ENCODE measurements around the gene OR3A3.
"Not testable (repeated sequence)": the region's sequence is repeated elsewhere in the genome, so short reads cannot be mapped to it uniquely, and the experiment has no call there.

The OR3A3 gene

GRCh38 chr17:3411070-3411469, at the start of gene OR3A3:
Gene OR3A3, plus strand, starts transcription at chr17:3411370.
- no peak within 1 kb of the TSS for H3K4me3 ChIP-seq (ENCODE audit: low read depth, low read length)
- no peak for DNase-seq (ENCODE audit: low read depth)

- DNase-seq (ENCODE audit: low read depth); H3K4me3 ChIP-seq (ENCODE audit: low read depth, low read length): not testable (repeated sequence)
Measured at GRCh38 chr17:3371167-3371566, 40.0 kb upstream of the OR3A3 start.

- DNase-seq (ENCODE audit: low read depth) = no peak
- H3K4me3 ChIP-seq (ENCODE audit: low read depth, low read length) = no peak overlapping the region
Measured at GRCh38 chr17:3378321-3378720, 32.8 kb upstream of the OR3A3 start.

GRCh38 chr17:3381957-3382356, 29.2 kb upstream of the OR3A3 start:
- no peak overlapping the region for H3K4me3 ChIP-seq (ENCODE audit: low read depth, low read length)
- DNase-seq (ENCODE audit: low read depth) = no peak

GRCh38 chr17:3385869-3386816, 25.0 kb upstream of the OR3A3 start, which contains the start of gene OR3A2:
Gene OR3A2, minus strand, starts transcription at chr17:3386308.
- no peak for DNase-seq (ENCODE audit: low read depth)

GRCh38 chr17:3389791-3390190, 21.4 kb upstream of the OR3A3 start:
- DNase-seq (ENCODE audit: low read depth) = no peak
- H3K4me3 ChIP-seq (ENCODE audit: low read depth, low read length) = no peak overlapping the region

More at GRCh38 chr17:3385869-3386816, 25.0 kb upstream of the OR3A3 start, which contains the start of gene OR3A2:
- no peak within 1 kb of the TSS for H3K4me3 ChIP-seq (ENCODE audit: low read depth, low read length)

- DNase-seq (ENCODE audit: low read depth); H3K4me3 ChIP-seq (ENCODE audit: low read depth, low read length): not testable (repeated sequence)
Measured at GRCh38 chr17:3397801-3398200, 13.4 kb upstream of the OR3A3 start.

GRCh38 chr17:3398310-3398709, 12.9 kb upstream of the OR3A3 start, which contains the start of gene OR1E1:
Gene OR1E1, minus strand, starts transcription at chr17:3398410. Its CDS starts 0 bp downstream, at chr17:3398410.
- no peak for DNase-seq (ENCODE audit: low read depth)
- no peak within 1 kb of the TSS for H3K4me3 ChIP-seq (ENCODE audit: low read depth, low read length)

- no peak overlapping the region for H3K4me3 ChIP-seq (ENCODE audit: low read depth, low read length)
- no peak for DNase-seq (ENCODE audit: low read depth)
Measured at GRCh38 chr17:3400055-3400454, 11.1 kb upstream of the OR3A3 start.

GRCh38 chr17:3401786-3402185, 9.4 kb upstream of the OR3A3 start:
- no peak overlapping the region for H3K4me3 ChIP-seq (ENCODE audit: low read depth, low read length)
- no peak for DNase-seq (ENCODE audit: low read depth)

GRCh38 chr17:3403856-3404255, 7.3 kb upstream of the OR3A3 start:
- not testable (repeated sequence) for DNase-seq (ENCODE audit: low read depth); H3K4me3 ChIP-seq (ENCODE audit: low read depth, low read length)

GRCh38 chr17:3412216-3412615, 1.0 kb downstream of the OR3A3 start:
- not testable (repeated sequence) for H3K4me3 ChIP-seq (ENCODE audit: low read depth, low read length); DNase-seq (ENCODE audit: low read depth)

- no peak overlapping the region for H3K4me3 ChIP-seq (ENCODE audit: low read depth, low read length)
- DNase-seq (ENCODE audit: low read depth) = no peak
Measured at GRCh38 chr17:3415610-3416009, 4.4 kb downstream of the OR3A3 start.

- no peak for DNase-seq (ENCODE audit: low read depth)
- H3K4me3 ChIP-seq (ENCODE audit: low read depth, low read length) = no peak overlapping the region
Measured at GRCh38 chr17:3418222-3418621, 7.1 kb downstream of the OR3A3 start.

- H3K4me3 ChIP-seq (ENCODE audit: low read depth, low read length); DNase-seq (ENCODE audit: low read depth): not testable (repeated sequence)
Measured at GRCh38 chr17:3433215-3433614, 22.0 kb downstream of the OR3A3 start.

- H3K4me3 ChIP-seq (ENCODE audit: low read depth, low read length) = no peak within 1 kb of the TSS
- DNase-seq (ENCODE audit: low read depth) = no peak
Measured at GRCh38 chr17:3433741-3434140, 22.6 kb downstream of the OR3A3 start, which contains the start of gene OR1E2. Gene OR1E2, minus strand, starts transcription at chr17:3433841. Its CDS starts 0 bp downstream, at chr17:3433841.

- no peak for DNase-seq (ENCODE audit: low read depth)
- no peak overlapping the region for H3K4me3 ChIP-seq (ENCODE audit: low read depth, low read length)
Measured at GRCh38 chr17:3438368-3438767, 27.2 kb downstream of the OR3A3 start.

GRCh38 chr17:3440451-3440850, 29.3 kb downstream of the OR3A3 start:
- no peak overlapping the region for H3K4me3 ChIP-seq (ENCODE audit: low read depth, low read length)
- no peak for DNase-seq (ENCODE audit: low read depth)

- H3K4me3 ChIP-seq (ENCODE audit: low read depth, low read length) = no peak overlapping the region
- no peak for DNase-seq (ENCODE audit: low read depth)
Measured at GRCh38 chr17:3447625-3448024, 36.5 kb downstream of the OR3A3 start.

GRCh38 chr17:3448059-3448665, 37.0 kb downstream of the OR3A3 start:
- DNase-seq (ENCODE audit: low read depth) = no peak
- H3K4me3 ChIP-seq (ENCODE audit: low read depth, low read length) = no peak overlapping the region
